Renal cortical epithelial cell (primary cell): ENCODE results near the gene PACS1. TPM values are rescaled to one million over a fixed set of nuclear protein-coding genes. Genes with fewer than 3 reads are reported as not detected.

Experiments
- DNase-seq: peaks from one replicate; pipeline ENCODE4 v3.0.0-alpha.2; 2011; ENCODE audit warnings: low read depth
- total RNA-seq: library from RNA; depleted of rRNA; stranded (reverse); fragments of >200 nt; gene quantifications from 2 replicates; pipeline ENCODE4 v1.2.3, GENCODE V29; 2014

The PACS1 gene
- total RNA-seq, 1 donor from 2014 or later: 61.2 TPM

GRCh38 chr11:66184728-66185127, 114.7 kb downstream of the PACS1 start:
- DNase-seq: no peak

DNA sequence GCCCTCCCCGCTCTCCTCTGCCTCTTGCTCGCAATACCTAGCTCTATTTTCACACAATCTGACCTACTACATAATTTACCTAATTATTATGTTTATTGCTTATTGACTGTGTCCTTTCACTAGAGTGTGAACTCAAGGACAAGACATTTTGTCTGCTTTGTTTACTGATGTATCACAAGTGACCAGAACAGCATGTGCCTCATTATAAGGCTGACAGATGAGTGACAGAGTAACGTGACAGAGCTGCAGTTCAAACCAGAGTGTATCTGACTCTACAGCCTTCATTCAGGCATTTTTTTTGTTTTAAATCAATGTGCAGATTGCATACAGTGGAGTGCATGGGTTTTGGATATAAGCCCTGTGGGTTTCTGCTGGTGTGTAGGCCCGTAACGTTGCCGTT, 116.4 kb downstream of the PACS1 start:
- DNase-seq: no peak

- DNase-seq: no peak
Observed at GRCh38 chr11:66187453-66187852, 117.4 kb downstream of the PACS1 start.

DNA sequence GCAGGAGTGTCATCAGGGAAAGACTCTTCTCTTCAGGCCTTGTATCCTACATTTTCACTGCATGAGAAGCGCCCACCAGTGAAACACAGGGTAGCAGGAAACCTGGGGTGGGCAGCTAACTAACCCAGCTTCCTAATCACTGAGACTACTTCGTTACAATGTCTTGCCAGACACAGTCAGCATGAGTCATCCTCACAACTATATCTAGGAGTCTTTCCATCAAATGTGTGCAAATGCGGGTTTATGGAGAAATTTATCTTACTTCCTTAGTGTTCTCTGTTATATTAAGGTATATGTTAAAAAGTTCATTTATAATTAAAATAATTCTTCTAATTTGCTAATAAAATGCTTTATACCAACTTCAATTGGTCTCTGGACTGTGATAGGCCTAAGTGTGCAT, 118.5 kb downstream of the PACS1 start:
- DNase-seq: peak; percentile 52

GRCh38 chr11:66189031-66189745, 119.1 kb downstream of the PACS1 start:
- DNase-seq: no peak

GRCh38 chr11:66190786-66191185, 120.7 kb downstream of the PACS1 start:
- DNase-seq: no peak

DNA sequence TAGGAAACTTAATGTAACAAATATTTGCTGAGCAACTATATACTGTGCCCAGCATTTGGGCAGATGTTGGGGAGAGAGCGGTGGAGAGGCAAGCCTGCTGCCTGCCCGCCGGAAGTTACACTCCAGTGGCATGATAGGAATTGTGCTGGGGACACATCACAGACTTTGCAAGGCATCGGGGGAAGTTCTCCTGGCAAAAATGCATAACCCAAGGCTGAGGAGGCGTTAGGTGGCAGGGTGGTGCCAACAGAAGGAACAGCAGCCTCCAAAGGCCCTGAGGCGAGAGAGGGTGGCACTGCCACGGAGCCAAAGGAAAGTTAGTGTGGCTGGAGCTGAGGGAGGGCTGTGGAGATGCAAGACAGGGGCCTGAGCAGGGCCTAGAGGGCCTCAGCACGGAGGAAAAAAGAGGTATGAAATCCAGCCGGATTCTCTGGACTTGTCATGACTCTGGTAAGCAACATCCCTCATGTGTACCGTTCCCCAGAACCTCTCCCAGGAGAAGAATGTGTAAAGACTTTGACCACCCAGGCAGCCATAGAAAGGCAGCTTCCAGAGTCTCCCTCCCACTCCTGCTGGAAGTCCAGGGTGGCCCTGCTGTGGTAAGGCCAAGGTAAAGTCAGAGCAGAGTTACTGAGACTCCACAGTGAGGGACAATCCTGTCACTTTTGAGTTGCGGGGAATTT, 122.2 kb downstream of the PACS1 start:
- DNase-seq: no peak

GRCh38 chr11:66194391-66194790, 124.3 kb downstream of the PACS1 start:
- DNase-seq: no peak

DNA sequence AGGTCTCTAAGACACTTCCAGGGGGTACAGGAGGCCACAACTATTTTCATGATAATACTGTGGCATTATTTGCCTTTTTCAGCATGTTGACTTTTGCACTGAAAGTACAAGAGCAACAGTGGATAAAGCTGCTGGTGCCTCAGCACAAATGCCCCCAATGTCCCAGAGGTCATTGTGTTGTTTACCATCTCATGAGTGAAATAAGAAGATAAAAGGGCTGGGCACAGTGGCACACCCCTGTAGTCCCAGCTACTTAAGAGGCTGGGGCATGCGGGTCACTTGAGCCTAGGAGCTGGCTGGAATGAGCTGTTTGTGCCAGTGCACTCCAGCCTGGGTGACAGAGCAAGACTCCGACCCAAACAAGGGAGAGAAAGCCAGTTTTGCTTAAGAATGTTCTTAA, 125.8 kb downstream of the PACS1 start:
- DNase-seq: no peak

DNA sequence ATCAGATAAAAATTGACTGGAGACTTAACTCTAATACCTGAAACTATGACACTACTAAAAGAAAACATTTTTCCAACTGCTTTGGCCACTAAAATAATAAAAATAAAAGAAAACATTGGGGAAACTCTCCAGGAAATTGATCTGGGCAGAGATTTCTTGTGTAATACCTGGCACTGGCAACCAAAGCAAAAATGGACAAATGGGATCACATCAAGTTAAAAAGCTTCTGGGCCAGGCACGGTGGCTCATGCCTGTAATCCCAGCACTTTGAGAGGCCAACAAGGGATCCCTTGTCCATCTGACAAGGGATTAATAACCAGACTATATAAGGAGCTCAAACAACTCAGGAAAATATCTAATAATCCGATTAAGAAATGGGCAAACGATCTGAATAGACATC, 133.8 kb downstream of the PACS1 start:
- no peak for DNase-seq

DNA sequence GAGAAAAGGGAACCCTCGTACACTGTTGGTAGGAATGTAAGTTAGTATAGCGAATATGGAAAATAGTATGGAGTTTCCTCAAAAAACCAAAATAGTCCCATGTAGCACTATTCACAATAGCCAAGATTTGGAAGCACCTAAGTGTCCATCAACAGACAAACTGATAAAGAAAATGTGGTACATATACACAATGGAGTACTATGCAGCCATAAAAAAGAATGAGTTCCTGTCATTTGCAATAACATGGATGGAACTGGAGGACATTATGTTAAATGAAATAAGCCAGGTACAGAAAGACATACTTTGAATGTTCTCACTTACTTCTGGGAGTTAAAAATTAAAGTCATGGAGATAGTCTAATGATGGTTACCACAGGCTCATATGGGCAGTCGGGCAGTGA, 134.3 kb downstream of the PACS1 start:
- DNase-seq: no peak

GRCh38 chr11:66207816-66208215, 137.7 kb downstream of the PACS1 start:
- DNase-seq: no peak

GRCh38 chr11:66211100-66211499, 141.0 kb downstream of the PACS1 start:
- DNase-seq: no peak

DNA sequence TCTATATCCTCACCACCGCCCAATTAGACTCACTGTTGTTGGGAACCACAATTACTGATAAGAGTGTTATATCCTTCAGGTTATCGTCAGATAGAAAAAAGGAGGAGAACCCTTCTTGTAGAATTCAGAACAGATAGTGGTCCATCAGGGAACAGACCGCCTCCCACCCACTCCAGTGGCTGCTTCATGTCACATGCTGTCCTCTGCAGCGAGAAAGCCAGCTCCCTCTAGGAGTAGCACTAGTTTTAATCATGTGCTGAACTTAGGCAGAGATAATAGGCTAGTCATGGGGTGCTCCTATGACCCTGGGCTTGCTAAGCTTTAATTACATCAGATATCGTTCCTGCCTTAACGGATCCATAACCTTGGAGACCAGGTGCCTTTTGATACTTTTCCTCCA, 146.8 kb downstream of the PACS1 start:
- DNase-seq: no peak

- no peak for DNase-seq
Observed at GRCh38 chr11:66218036-66218435, 148.0 kb downstream of the PACS1 start.

DNA sequence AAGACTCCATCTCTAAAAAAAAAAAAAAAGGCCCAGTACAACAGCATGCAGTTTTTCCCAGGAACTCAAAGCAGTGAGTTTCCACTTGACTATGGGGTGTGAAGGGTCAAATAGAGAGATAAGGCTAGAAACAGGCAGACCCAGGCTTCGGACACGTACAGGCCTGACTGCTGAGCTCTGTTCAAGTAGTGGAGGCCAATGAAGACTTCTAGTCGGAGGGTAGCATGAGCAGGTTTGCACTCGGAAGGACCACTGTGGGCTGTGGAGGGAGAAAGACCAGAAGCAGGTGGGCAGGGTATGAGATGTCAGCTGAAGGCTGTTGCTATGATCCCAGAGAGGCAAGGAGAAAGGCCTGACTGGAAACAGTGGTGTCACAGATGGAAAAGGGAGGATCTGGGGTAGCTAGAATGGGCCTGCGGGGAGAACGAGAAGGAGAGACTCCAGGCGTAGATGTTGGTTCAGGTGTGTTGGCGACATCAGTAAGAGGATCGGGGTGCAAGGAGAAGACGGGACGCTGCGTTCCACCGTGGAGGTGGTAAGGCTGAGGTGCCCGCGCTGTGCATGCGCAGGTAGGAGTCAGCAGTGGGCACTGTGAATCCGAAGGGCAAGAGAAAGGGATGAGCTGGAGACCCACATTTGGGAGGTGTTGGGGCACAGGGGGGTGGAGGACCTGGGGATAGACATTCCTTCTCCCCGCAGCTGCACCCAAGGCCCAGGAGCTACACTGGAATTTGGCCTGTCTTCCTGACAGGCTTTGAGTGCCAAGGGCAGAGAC, 149.0 kb downstream of the PACS1 start:
- DNase-seq: no peak

DNA sequence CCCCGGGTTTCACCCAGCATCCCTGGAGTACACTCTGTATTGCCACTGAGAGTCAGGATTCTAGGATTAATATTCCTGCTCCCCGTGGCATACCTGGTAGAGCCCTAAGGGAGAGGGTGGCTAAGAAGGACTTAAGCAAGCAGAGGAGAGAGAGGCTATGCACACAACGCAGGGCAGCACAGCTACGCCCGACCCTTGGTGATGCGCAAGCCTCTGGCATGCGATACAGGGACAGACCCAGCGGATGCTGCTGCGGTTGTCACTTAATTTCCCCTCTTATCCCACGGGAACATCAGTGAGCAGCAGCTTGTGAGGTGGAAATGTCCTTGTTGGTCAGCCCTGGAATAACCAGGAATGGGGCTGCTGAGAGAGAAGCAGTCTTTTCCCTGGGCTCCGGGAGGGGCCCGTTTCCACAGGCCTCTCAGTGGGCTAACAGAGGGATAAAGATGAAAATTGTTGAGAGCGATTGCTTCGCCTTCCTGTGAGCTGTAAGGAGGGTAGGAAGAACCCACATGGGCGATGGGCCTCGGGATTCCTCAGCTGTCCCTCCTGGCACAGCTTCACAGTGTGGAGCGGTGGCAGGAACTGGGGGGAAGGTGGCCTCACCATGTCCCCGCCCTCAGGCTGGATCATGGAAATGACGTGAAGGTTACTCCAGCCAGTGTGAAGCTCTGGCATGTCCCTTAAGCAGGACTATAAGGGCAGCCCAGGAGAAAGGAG, 149.9 kb downstream of the PACS1 start:
- DNase-seq: no peak

DNA sequence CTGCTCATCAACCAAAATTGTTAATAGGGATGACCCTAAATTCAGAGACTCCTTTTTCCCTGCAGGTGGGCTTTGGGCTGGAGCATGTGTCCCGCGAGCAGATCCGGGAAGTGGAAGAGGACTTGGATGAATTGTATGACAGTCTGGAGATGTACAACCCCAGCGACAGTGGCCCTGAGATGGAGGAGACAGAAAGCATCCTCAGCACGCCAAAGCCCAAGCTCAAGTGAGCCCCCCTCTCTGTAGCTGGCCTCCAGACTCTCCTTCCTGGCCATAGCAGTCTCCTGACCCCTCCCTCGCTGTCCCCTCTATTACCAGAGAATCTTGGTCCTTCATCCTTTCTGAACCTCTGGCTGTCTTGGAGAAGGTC, 150.5 kb downstream of the PACS1 start:
- DNase-seq: no peak

- DNase-seq: no peak
Observed at GRCh38 chr11:66221012-66221411, 150.9 kb downstream of the PACS1 start.

DNA sequence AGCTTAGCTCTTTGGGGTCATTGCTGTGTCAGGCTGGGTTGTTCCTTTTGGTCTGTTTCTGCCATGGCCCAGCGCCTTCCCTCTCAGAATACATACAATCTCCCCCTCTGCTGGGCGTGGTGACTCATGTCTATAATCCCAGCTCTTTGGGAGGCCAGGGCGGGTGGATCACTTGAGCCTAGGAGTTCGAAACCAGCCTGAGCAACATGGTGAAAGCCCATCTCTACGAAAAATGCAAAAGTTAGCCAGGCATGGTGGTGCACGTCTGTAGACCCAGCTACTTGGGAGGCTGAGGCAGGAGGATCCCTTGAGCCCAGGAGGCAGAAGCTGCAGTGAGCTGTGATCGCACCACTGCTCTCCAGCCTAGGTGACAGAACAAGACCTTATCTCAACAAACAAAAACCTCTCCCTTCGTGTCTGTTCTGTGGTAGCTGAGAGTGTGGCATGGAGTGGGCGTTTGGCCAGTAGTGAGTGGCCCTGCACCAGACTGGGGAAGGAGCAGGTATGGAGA, 151.7 kb downstream of the PACS1 start:
- DNase-seq: peak; percentile 7

- peak; percentile 89 for DNase-seq
Observed at GRCh38 chr11:66222358-66223149, 152.5 kb downstream of the PACS1 start.
